CD4-positive, alpha-beta T cell treated with Interleukin-12 subunit alpha and Interleukin-12 subunit beta, for 1 hour (primary cell): ENCODE results near the gene MAGED2.
"Not testable (repeated sequence)": the region's sequence is repeated elsewhere in the genome, so short reads cannot be mapped to it uniquely, and the experiment has no call there.

Experiments
- DNase-seq: peaks from one replicate; pipeline ENCODE4 v3.0.0-alpha.2; 2020

The MAGED2 gene

GRCh38 chrX:54807524-54808108, at the start of gene MAGED2:
TSS of gene MAGED2 (plus strand) at chrX:54807745. CDS start at chrX:54809332, 1,587 bp downstream.
- peak; percentile 64 for DNase-seq

- no peak for DNase-seq
Measured at GRCh38 chrX:54758114-54759055, 49.2 kb upstream of the MAGED2 start.

- not testable (repeated sequence) for DNase-seq
Measured at GRCh38 chrX:54774391-54775094, 33.0 kb upstream of the MAGED2 start.

GRCh38 chrX:54776061-54776460, 31.5 kb upstream of the MAGED2 start:
- DNase-seq = no peak

GRCh38 chrX:54776987-54777672, 30.4 kb upstream of the MAGED2 start:
- peak; percentile 2 for DNase-seq

- no peak for DNase-seq
Measured at GRCh38 chrX:54785901-54786300, 21.6 kb upstream of the MAGED2 start.

- DNase-seq = peak; percentile 42
Measured at GRCh38 chrX:54786967-54787366, 20.6 kb upstream of the MAGED2 start.

GRCh38 chrX:54788446-54788845, 19.1 kb upstream of the MAGED2 start:
- no peak for DNase-seq

- DNase-seq = not testable (repeated sequence)
Measured at GRCh38 chrX:54789405-54789804, 18.1 kb upstream of the MAGED2 start.

GRCh38 chrX:54794028-54794427, 13.5 kb upstream of the MAGED2 start:
- DNase-seq = no peak

GRCh38 chrX:54794795-54795194, 12.8 kb upstream of the MAGED2 start:
- no peak for DNase-seq

- no peak for DNase-seq
Measured at GRCh38 chrX:54798137-54798536, 9.4 kb upstream of the MAGED2 start, which contains the start of gene ITIH6. TSS of gene ITIH6 (minus strand) at chrX:54798255. CDS start at chrX:54798210, 45 bp downstream.

GRCh38 chrX:54799046-54799445, 8.5 kb upstream of the MAGED2 start:
- no peak for DNase-seq

- peak; percentile 43 for DNase-seq
Measured at GRCh38 chrX:54808109-54808604, 612 bp downstream of the MAGED2 start.

- peak; percentile 94 for DNase-seq
Measured at GRCh38 chrX:54808605-54809483, 1.3 kb downstream of the MAGED2 start.

- DNase-seq = no peak
Measured at GRCh38 chrX:54810532-54810931, 3.0 kb downstream of the MAGED2 start.

GRCh38 chrX:54811301-54811885, 3.8 kb downstream of the MAGED2 start:
- DNase-seq = no peak

- no peak for DNase-seq
Measured at GRCh38 chrX:54812306-54812705, 4.8 kb downstream of the MAGED2 start.

- no peak for DNase-seq
Measured at GRCh38 chrX:54817220-54817820, 9.8 kb downstream of the MAGED2 start.

GRCh38 chrX:54818221-54818620, 10.7 kb downstream of the MAGED2 start:
- DNase-seq = no peak

GRCh38 chrX:54819201-54819600, 11.7 kb downstream of the MAGED2 start:
- DNase-seq = no peak
